Parathyroid adenoma (tissue), 2 donors: ENCODE data around the gene RPA1.

Experiments
- H2AFZ ChIP-seq: fragments of 300-600 bp; sonication (generic); one replicate; pipeline ENCODE4 v1.7.0; 2017; ENCODE audit warnings: antibody characterized with exemption, mild to moderate bottlenecking
- H3K27ac ChIP-seq: fragments of 300-600 bp; sonication (generic); one replicate; pipeline ENCODE4 v1.7.0; 2017
- H3K27me3 ChIP-seq: fragments of 300-600 bp; sonication (generic); one replicate; pipeline ENCODE4 v1.7.0; 2017; ENCODE audit warnings: low read length; ENCODE audit not compliant: control insufficient read depth, insufficient read depth
- H3K36me3 ChIP-seq: fragments of 300-600 bp; sonication (generic); one replicate; pipeline ENCODE4 v1.7.0; 2017; ENCODE audit warnings: low read length; ENCODE audit not compliant: control insufficient read depth, insufficient read depth
- H3K4me1 ChIP-seq: fragments of 300-600 bp; sonication (generic); one replicate; pipeline ENCODE4 v1.7.0; 2017; ENCODE audit warnings: control low read depth
- H3K4me2 ChIP-seq: fragments of 300-600 bp; sonication (generic); one replicate; pipeline ENCODE4 v1.7.0; 2017; ENCODE audit warnings: low read length
- H3K4me3 ChIP-seq: fragments of 300-600 bp; sonication (generic); one replicate; pipeline ENCODE4 v1.7.0; 2017; ENCODE audit warnings: low read depth, low read length
- H3K79me2 ChIP-seq: fragments of 300-600 bp; sonication (generic); one replicate; pipeline ENCODE4 v1.7.0; 2017; ENCODE audit warnings: control low read depth
- H3K9ac ChIP-seq: fragments of 300-600 bp; sonication (generic); one replicate; pipeline ENCODE4 v1.7.0; 2017; ENCODE audit warnings: mild to moderate bottlenecking
- H3K9me3 ChIP-seq: fragments of 300-600 bp; sonication (generic); one replicate; pipeline ENCODE4 v1.7.0; 2017; ENCODE audit warnings: low read length; ENCODE audit not compliant: control insufficient read depth
- CTCF ChIP-seq: fragments of 300-600 bp; sonication (generic); IDR thresholded peaks from one replicate; pipeline ENCODE4 v1.7.0; 2017; ENCODE audit warnings: antibody characterized with exemption, mild to moderate bottlenecking
- donor health status: primary hyperparathyroidism.

The RPA1 gene

GRCh38 chr17:1870592-1870991 lies 40.8 kb downstream of the RPA1 start:
- Histone ChIP-seq H3K4me3 (no peak overlapping the region), H3K9me3 (no peaks in the 10 kb centered on the region), H3K9ac (no peak overlapping the region), H3K27me3 (no peaks in the 10 kb centered on the region), H3K4me2 (no peak overlapping the region), H2AFZ (no peak overlapping the region), H3K36me3 (no peaks in the 10 kb centered on the region), H3K79me2 (no peaks in the 10 kb centered on the region), H3K4me1 (no peaks in the 10 kb centered on the region), H3K27ac (no peak overlapping the region)
- TF ChIP-seq CTCF: no peak

GRCh38 chr17:1871756-1872155 lies 42.0 kb downstream of the RPA1 start:
- no peaks in the 10 kb centered on the region for H3K27me3 ChIP-seq
- no peak for TF ChIP-seq CTCF
- no peak overlapping the region for H3K4me2 ChIP-seq
- H3K27ac ChIP-seq: no peak overlapping the region
- H3K36me3 ChIP-seq: no peaks in the 10 kb centered on the region
- no peaks in the 10 kb centered on the region for H3K79me2 ChIP-seq
- no peak overlapping the region for H3K4me3 ChIP-seq
- no peaks in the 10 kb centered on the region for H3K9me3 ChIP-seq
- no peaks in the 10 kb centered on the region for H3K4me1 ChIP-seq
- no peak overlapping the region for H3K9ac ChIP-seq
- no peak overlapping the region for H2AFZ ChIP-seq

DNA sequence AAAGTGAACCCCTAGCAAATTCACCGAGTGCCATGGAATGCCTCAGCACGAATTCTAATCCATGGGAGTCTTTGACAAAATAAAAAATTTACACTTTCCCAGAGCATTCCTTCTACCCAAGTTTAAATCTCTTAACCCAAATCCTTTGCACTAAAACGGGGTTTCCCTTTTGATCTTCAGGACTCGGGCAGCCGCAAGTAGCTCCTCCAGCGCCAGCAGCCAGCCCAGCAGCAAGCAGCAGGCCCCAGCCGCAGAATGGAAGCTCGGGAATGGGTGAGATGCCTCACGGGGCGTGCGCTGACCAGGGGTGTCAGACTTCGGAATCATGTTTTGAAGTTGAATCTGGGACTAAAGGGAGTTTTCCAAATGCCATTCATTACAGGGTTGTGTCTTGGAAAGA lies 42.4 kb downstream of the RPA1 start:
- Histone ChIP-seq H3K4me3 (no peak overlapping the region), H3K27me3 (no peaks in the 10 kb centered on the region), H3K4me1 (no peaks in the 10 kb centered on the region), H3K36me3 (no peaks in the 10 kb centered on the region), H3K27ac (no peak overlapping the region), H3K9me3 (no peaks in the 10 kb centered on the region), H3K4me2 (no peak overlapping the region), H3K9ac (no peak overlapping the region), H2AFZ (no peak overlapping the region), H3K79me2 (no peaks in the 10 kb centered on the region)
- TF ChIP-seq CTCF: no peak

DNA sequence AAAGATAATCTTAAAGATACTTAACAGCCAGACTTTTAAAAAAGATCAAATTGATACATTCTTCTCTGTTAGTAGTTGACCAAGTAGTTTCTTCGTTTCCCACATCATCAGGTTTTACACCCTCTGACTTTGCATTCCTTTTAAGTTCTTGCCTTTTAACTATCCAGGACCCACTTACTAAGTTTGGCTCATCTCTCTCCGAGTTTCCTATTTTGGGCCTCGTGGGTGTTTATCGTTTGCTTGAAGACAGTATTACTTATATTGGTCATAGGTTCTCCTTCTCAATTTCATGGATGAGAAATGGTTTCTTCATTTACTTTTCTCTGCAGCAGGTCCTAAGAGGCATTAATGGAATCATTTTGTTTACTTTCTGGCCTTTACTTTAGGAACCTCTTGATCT lies 43.2 kb downstream of the RPA1 start:
- no peak overlapping the region for H2AFZ ChIP-seq
- H3K4me1 ChIP-seq: no peaks in the 10 kb centered on the region
- TF ChIP-seq CTCF: no peak
- H3K27me3 ChIP-seq: no peaks in the 10 kb centered on the region
- H3K27ac ChIP-seq: no peak overlapping the region
- H3K4me2 ChIP-seq: no peak overlapping the region
- H3K9me3 ChIP-seq: no peaks in the 10 kb centered on the region
- no peak overlapping the region for H3K9ac ChIP-seq
- H3K36me3 ChIP-seq: no peaks in the 10 kb centered on the region
- no peaks in the 10 kb centered on the region for H3K79me2 ChIP-seq
- H3K4me3 ChIP-seq: no peak overlapping the region

DNA sequence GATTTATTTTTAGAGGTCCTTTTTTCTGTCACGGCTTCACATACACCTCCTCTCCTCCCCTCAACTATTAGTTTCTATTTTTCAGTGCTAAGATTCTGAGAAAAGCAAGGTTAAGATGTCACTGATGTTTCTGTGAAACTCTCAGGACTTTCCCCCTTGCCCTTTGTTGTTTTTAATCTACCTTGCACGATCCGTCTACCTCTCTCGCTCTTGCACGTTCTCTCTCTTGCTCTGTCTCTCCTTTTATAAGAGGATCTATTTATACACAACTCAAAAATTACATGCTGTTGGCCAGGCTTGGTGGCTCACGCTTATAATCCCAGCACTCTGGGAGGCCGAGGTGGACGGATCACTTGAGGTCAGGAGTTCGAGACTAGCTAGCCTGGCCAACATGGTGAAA lies 43.6 kb downstream of the RPA1 start:
- H3K27me3 ChIP-seq: no peaks in the 10 kb centered on the region
- H3K4me3 ChIP-seq: no peak overlapping the region
- no peaks in the 10 kb centered on the region for H3K9me3 ChIP-seq
- no peak overlapping the region for H2AFZ ChIP-seq
- H3K36me3 ChIP-seq: no peaks in the 10 kb centered on the region
- no peak overlapping the region for H3K9ac ChIP-seq
- no peak for TF ChIP-seq CTCF
- H3K4me2 ChIP-seq: no peak overlapping the region
- no peaks in the 10 kb centered on the region for H3K79me2 ChIP-seq
- no peaks in the 10 kb centered on the region for H3K4me1 ChIP-seq
- H3K27ac ChIP-seq: no peak overlapping the region
